Gastroesophageal sphincter (tissue), 4 donors: ENCODE measurements around the gene COX4I1. TPM values are rescaled to one million over a fixed set of nuclear protein-coding genes. Genes with fewer than 3 reads are reported as not detected.

Experiments
- ATAC-seq: fragments of 150-250 bp; one replicate; pipeline ENCODE4 v1.9.1; 2016; ENCODE audit warnings: mild to moderate bottlenecking, moderate library complexity
- H3K27ac ChIP-seq, 4 donors: fragments of 200-600 bp; sonication (generic) in 3 of 4; 1 replicate in 3 of 4; 2 replicates in 1 of 4; pipeline ENCODE4 v1.5.1; 2016 to 2019
- H3K27me3 ChIP-seq: fragments of 200-600 bp; sonication (generic); one replicate; pipeline ENCODE4 v1.5.1; 2019
- H3K36me3 ChIP-seq, 2 donors: fragments of 200-600 bp; sonication (generic); one replicate each; pipeline ENCODE4 v1.5.1; 2019; ENCODE audit warnings: control low read depth in 1 of 2
- H3K4me1 ChIP-seq, 3 donors: fragments of 200-600 bp; sonication (generic); 1 replicate in 2 of 3; 2 replicates in 1 of 3; pipeline ENCODE4 v1.5.1; 2016 to 2019; ENCODE audit warnings: control low read depth in 2 of 3
- H3K4me3 ChIP-seq, 2 donors: fragments of 200-600 bp; sonication (generic); one replicate each; pipeline ENCODE4 v1.5.1; 2019; ENCODE audit warnings: mild to moderate bottlenecking in 1 of 2, moderate library complexity in 1 of 2
- H3K9me3 ChIP-seq, 3 donors: fragments of 200-600 bp; sonication (generic); one replicate each; pipeline ENCODE4 v1.5.1; 2017 to 2019; ENCODE audit warnings: control low read depth in 2 of 3
- CTCF ChIP-seq, 4 experiments: fragments of 200-600 bp in 2 of 4; fragments of 450-650 bp in 2 of 4; sonication (generic) in 1 of 4; IDR thresholded peaks; one replicate each; pipeline ENCODE4 v1.5.1; 2017 to 2019; ENCODE audit warnings: antibody characterized with exemption in 4 of 4, mild to moderate bottlenecking in 2 of 4, moderate library complexity in 2 of 4
- EP300 ChIP-seq: sonication (generic); formaldehyde crosslinking; IDR thresholded peaks from one replicate; pipeline ENCODE4 v1.6.1; 2017; ENCODE audit warnings: antibody characterized with exemption, mild to moderate bottlenecking
- POLR2A ChIP-seq, 2 donors: fragments of 450-650 bp; IDR thresholded peaks; one replicate each; pipeline ENCODE4 v1.6.1; 2017; ENCODE audit warnings: antibody characterized with exemption in 2 of 2, mild to moderate bottlenecking in 2 of 2, moderate library complexity in 1 of 2
- POLR2AphosphoS5 ChIP-seq: sonication (generic); formaldehyde crosslinking; IDR thresholded peaks from one replicate; pipeline ENCODE4 v1.6.1; 2017; ENCODE audit warnings: antibody characterized with exemption
- WGBS, 2 donors: methylation state at CpG; one replicate each; pipeline ENCODE4 v1.1.5; 2018; ENCODE audit warnings: low coverage in 1 of 2; 5-methylcytosine and 5-hydroxymethylcytosine counted together
- total RNA-seq, 4 donors: library from RNA; depleted of rRNA; stranded (reverse); fragments of >200 nt; gene quantifications; one replicate each; pipeline ENCODE4 v1.1.0, GENCODE V29; 2016

COX4I1 gene
- total RNA-seq, 4 donors from 2014 or later, result 465 to 597 (median 507) TPM

DNA sequence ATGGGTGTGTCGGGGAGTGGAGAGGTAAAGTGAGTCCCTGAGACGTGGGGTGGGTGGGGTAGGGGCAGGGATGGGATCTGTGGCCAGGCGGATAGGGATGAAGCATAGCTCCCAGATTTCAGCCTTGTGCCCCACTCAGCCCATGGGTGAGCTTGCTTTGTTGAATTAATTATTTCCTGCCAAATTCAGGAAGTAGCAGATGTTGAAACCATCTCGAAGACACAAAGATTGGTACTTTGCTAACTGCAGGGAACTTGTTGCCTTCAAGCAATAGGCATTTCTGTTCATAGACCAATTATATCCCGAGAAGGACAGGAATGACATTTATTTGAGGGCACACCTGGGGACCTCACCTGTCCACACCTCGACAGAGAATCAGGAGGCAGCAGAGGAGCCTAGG is 37.6 kb upstream of the COX4I1 start:
- H3K4me1 ChIP-seq, result no peaks in the 10 kb centered on the region
- H3K27ac ChIP-seq, result no peak overlapping the region
- H3K36me3 ChIP-seq, result no peaks in the 10 kb centered on the region
- ATAC-seq, result no peak
- no peak for TF ChIP-seq POLR2AphosphoS5
- no peak for TF ChIP-seq POLR2A (IDR thresholded peaks at IDR 0.05)
- no peak for TF ChIP-seq CTCF (IDR thresholded peaks at IDR 0.05)
- no peak for TF ChIP-seq EP300
- H3K9me3 ChIP-seq, result no peaks in the 10 kb centered on the region
- WGBS, 2 donors, result 45 to 65% methylated on average over 2 to 5 of the region's 6 CpGs
- no peak overlapping the region for H3K4me3 ChIP-seq
- peaks cover 40% of the 10 kb centered on the region for H3K27me3 ChIP-seq

GRCh38 chr16:85762970-85763369 is 36.5 kb upstream of the COX4I1 start:
- Histone ChIP-seq H3K36me3 (no peaks in the 10 kb centered on the region), H3K27me3 (peaks cover 40% of the 10 kb centered on the region), H3K4me3 (no peak overlapping the region), H3K9me3 (no peaks in the 10 kb centered on the region), H3K27ac (no peak overlapping the region), H3K4me1 (no peaks in the 10 kb centered on the region)
- TF ChIP-seq EP300 (no peak), CTCF (IDR thresholded peaks at IDR 0.05) (no peak), POLR2AphosphoS5 (no peak), POLR2A (IDR thresholded peaks at IDR 0.05) (no peak)
- WGBS, 2 donors, result no CpG with 5 or more reads among the region's 12 CpGs
- ATAC-seq, result no peak

GRCh38 chr16:85763616-85764015 is 35.9 kb upstream of the COX4I1 start:
- TF ChIP-seq CTCF (IDR thresholded peaks at IDR 0.05) (no peak), POLR2AphosphoS5 (no peak), POLR2A (IDR thresholded peaks at IDR 0.05) (no peak), EP300 (no peak)
- Histone ChIP-seq H3K4me3 (no peak overlapping the region), H3K27ac (no peak overlapping the region), H3K9me3 (no peaks in the 10 kb centered on the region), H3K4me1 (no peaks in the 10 kb centered on the region), H3K27me3 (peaks cover 40% of the 10 kb centered on the region), H3K36me3 (no peaks in the 10 kb centered on the region)
- WGBS, 2 donors, result 58 to 83% methylated on average over 2 of the region's 2 CpGs
- ATAC-seq, result no peak

DNA sequence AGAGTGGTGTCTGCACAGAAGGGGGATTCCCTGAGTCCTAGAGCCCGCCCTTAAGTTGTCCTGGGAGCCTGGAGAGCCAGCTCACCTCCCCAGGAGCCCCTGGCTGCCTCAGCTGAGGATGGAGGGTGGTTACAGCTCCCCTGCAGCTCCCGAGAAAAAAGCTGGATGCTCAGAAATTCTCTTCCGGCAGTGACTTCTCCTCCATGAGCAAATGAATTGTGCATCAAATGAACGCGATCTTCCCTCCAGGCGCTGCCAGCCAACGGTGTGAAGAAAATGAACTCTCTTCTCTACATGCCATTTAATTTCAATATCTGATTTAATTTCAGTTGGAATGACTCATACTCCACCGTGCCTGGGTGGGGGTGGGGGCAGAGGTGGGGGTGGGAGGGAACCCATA is 34.3 kb upstream of the COX4I1 start:
- H3K27ac ChIP-seq, result no peak overlapping the region
- 53 to 60% methylated on average over 4 to 8 of the region's 8 CpGs for WGBS, 2 donors
- H3K4me1 ChIP-seq, result no peaks in the 10 kb centered on the region
- no peak for ATAC-seq
- no peak overlapping the region for H3K4me3 ChIP-seq
- no peak for TF ChIP-seq CTCF (IDR thresholded peaks at IDR 0.05)
- no peak for TF ChIP-seq POLR2A (IDR thresholded peaks at IDR 0.05)
- no peak for TF ChIP-seq POLR2AphosphoS5
- no peak for TF ChIP-seq EP300
- no peaks in the 10 kb centered on the region for H3K36me3 ChIP-seq
- no peaks in the 10 kb centered on the region for H3K9me3 ChIP-seq
- peaks cover 31% of the 10 kb centered on the region for H3K27me3 ChIP-seq

DNA sequence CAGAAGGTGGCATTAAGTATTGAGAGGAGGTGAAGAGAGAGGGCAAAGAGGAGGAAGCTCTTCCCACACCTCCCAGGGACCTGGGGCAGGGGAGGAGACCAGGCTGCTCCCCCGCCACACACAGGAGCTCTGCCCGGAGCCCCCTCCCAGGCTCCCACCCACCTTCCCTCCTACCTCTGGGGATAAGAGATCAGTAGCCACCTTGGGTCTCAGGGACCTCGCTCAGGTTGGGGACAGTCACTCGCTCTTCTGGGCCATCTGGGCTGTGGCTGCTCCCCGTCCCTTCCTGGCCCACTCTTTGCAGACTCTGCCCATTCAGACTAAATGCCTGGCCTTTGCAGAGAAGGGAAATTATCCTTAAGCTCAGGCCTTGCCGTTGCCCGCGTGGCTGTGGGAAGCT is 33.7 kb upstream of the COX4I1 start:
- Histone ChIP-seq H3K4me3 (no peak overlapping the region), H3K36me3 (peaks cover 0 to 2% of the 10 kb centered on the region in 2 donors), H3K27ac (no peak overlapping the region), H3K9me3 (no peaks in the 10 kb centered on the region), H3K4me1 (no peaks in the 10 kb centered on the region), H3K27me3 (peaks cover 26% of the 10 kb centered on the region)
- TF ChIP-seq POLR2A (IDR thresholded peaks at IDR 0.05), result no peak
- TF ChIP-seq CTCF (IDR thresholded peaks at IDR 0.05), result no peak
- no peak for TF ChIP-seq POLR2AphosphoS5
- no peak for TF ChIP-seq EP300
- ATAC-seq, result no peak
- 80% methylated on average over 3 of the region's 8 CpGs; no CpG with 5 or more reads in 1 of the 2 donors for WGBS, 2 donors
